ENCODE results near the gene TCTN1. TPM values are rescaled to one million over a fixed set of nuclear protein-coding genes. Genes with fewer than 3 reads are reported as not detected.
"Not testable (repeated sequence)": the region's sequence is repeated elsewhere in the genome, so short reads cannot be mapped to it uniquely, and the experiment has no call there.

The TCTN1 gene
- total RNA-seq (2014; rRNA removed; shearing (Covaris generic)): 40.4 and 42.8 TPM in 2 replicates

DNA sequence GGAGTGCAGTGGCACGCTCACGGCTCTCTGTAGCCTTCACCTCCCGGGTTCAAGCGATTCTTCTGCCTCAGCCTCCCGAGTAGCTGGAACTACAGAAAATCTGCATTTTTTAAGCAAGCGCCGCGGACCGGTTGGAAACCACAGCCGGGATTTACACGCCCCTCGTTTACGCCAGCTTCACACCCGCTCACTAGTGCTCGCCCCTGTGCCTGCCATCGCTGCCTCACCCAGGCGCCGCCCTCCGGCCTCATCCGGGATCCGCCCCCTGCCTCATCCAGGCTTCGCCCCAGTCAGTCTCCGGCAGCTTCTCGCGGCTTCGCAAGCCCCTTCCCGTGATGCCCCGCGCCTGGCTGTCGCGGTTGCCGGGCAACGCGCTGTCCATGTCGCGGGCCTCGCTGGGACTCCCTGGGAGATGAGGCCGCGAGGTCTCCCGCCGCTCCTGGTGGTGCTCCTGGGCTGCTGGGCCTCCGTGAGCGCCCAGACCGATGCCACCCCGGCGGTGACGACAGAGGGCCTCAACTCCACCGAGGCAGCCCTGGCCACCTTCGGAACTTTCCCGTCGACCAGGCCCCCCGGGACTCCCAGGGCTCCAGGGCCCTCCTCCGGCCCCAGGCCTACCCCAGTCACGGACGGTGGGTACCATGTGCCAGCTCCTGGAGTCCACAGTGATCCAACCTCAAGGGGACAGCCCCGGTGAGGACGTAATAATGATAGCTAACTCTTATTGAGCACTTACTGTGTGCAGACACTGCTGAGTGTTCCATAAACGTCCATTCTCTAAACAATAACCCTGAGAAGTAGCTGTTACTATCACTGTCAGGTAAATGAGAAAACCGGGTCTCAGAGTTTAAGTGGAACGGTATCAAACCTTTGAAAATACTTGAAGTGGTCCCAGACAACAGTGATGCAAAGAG lies at the start of gene TCTN1:
Gene TCTN1, plus strand, starts transcription at position 359 of the 914 bp plus-strand sequence. Its CDS starts 54 bp downstream, at position 413.
- peak; percentile 93 for DNase-seq (ENCODE audit: low read depth)

DNA sequence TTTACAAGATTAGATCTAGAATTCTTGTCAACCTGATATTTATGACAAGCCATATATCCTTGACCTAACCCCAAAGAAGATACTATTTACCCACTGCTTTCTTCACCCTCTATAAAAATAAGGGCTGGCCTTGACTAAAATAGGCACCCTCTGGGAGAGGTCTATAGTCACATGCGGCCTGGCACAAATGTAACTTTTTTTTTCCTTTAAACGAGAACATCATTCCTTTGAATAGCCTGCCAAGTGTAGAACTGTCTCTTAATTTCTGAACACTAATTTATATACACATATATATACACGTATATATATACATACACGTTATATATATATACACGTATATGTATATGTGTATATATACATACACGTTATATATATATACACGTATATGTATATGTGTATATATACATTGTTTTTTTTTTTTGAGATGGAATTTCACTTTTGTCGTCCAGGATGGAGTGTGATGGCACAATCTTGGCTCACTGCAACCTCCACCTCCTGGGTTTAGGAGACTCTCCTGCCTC lies 49.4 kb upstream of the TCTN1 start:
- DNase-seq (ENCODE audit: low read depth): peak; percentile 25

DNA sequence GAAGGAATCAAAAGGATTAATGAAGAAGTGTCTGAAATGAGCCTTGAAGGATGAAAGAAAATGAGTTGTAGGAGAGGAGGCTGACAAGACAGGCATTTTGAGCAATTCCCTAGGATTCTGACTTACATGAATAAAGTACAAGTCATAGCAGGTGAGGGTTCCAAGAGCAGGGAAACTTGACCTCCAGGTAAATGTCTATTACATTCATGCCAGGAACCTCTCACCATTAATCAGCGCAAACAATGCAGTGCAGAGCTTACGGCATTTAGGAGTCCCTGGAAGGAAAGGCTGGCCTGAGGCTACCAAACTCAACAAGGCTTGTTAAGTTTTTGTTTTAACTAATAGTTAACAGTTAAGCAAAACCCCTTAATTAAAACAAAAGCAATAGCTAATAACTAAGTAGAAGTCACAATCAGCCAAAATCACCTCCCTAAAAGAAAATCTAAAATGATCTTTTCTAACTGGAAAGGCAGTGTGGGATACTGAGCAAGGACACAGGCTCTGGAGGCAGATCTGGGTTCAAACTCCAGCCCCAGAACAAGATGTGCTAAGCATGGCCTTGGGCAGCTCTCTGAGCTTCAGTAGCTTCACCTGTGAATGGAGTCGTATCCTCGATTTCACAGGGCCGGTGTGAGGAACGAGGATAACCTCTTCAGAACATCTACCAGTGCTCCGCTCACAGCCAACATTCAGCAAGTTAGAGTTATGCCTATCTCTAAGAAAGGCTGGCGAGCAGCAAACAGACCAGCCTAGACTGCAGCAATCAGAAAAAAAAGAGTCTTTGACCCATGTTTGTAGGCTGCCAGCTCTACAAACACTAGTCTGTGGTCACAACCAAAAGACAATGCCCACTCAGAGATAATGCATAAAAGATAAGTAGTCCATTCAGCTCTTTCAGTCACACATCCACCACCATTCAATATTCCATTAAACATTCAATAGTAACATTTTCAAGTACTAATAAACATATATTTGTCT lies 47.7 kb upstream of the TCTN1 start:
- peak; percentile 70 for DNase-seq (ENCODE audit: low read depth)

DNA sequence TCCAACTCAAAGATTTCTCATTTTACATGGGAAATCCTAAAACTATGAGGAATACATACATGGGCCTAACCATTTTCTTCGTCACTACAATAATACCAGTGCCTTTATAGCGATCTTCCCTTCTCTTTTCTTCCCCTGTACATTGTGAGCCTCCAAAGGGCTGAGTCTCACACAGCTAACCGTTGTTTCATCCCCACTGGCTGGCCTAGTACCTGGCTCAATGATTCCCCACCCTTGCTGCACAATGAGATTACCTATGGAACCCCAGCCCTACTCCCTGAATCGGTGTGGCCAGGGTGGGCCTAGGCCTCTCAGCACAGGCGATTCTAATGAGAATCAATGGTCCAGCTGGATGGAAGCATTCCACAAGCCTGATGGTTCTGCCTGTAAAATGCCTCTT lies 46.9 kb upstream of the TCTN1 start:
- no peak for DNase-seq (ENCODE audit: low read depth)

DNA sequence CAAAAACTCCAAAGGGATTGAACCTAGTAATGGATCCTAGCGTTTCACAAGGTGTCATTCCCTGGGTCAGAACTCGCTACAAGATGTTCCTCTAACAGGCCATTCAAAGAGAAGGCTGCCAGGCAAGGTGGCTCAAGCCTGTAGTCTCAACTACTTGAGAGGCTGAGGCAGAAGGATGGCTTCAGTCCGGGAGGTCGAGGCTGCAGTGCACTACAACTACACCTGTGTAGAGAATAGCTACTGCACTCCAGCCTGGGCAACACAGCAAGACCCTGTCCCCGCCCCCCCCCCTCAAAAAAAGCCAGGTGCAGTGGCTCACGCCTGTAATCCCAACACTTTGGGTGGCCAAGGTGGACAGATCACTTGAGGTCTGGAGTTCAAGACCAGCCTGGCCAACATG lies 45.2 kb upstream of the TCTN1 start:
- DNase-seq (ENCODE audit: low read depth): no peak

DNA sequence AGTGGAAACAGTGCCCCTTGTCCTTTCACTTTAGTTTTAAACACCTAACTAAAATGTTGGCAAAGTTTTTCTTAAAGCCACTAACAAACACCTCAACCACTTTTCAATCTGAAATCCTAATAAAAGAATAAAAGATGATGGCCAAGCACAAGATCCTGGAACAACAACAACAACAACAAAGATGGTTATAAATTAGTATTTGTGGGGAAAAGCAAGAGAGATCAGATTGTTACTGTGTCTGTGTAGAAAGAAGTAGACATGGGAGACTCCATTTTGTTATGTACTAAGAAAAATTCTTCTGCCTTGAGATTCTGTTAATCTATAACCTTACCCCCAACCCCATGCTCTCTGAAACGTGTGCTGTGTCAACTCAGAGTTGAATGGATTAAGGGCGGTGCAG lies 44.1 kb upstream of the TCTN1 start:
- DNase-seq (ENCODE audit: low read depth): not testable (repeated sequence)

DNA sequence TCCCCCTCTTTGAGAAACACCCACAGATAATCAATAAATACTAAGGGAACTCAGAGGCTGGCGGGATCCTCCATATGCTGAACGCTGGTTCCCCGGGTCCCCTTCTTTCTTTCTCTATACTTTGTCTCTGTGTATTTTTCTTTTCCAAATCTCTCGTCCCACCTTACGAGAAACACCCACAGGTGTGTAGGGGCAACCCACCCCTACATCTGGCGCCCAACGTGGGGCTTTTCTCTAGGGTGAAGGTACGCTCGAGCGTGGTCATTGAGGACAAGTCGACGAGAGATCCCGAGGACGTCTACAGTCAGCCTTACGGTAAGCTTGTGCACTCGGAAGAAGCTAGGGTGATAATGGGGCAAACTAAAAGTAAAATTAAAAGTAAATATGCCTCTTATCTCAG lies 43.1 kb upstream of the TCTN1 start:
- not testable (repeated sequence) for DNase-seq (ENCODE audit: low read depth)

DNA sequence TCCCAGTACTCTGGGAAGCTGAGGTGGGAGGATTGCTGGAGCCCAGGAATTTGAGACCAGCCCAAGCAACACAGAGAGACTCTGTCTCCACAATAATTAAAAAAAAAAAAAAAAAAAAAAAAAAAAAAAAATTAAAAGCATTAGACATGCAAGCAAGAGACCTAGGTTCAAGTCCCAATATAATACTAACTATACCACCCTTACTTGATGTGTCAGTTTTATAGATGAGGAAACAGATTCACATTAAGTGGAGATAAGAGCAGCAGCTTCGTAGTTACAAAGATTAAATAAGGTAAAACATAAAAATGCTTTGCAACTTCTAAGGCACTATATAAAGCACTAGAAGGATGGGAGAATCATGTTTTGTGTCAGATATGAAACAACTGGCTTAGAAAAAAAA lies 39.9 kb upstream of the TCTN1 start:
- DNase-seq (ENCODE audit: low read depth): no peak

DNA sequence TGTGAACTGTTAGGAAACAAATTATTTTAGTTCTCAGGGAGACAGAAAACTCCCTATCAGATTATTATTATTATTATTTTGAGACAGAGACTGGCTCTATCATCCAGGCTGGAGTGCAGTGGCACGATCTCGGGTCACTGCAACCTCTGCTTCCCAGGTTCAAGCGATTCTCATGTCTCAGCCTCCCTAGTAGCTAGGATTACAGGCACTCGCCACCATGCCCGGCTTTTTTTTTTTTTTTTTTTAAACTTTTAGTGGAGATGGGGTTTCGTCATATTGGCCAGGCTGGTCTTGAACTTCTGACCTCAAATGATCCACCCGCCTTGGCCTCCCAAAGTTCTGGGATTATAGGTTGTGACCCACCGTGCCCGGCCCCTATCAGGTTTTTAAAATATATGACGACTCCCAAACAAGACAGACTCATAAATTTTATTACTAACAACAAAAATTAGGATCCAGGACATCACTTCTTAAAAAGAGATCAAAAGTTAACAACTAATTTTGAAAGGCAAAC lies 39.2 kb upstream of the TCTN1 start:
- DNase-seq (ENCODE audit: low read depth): not testable (repeated sequence)

DNA sequence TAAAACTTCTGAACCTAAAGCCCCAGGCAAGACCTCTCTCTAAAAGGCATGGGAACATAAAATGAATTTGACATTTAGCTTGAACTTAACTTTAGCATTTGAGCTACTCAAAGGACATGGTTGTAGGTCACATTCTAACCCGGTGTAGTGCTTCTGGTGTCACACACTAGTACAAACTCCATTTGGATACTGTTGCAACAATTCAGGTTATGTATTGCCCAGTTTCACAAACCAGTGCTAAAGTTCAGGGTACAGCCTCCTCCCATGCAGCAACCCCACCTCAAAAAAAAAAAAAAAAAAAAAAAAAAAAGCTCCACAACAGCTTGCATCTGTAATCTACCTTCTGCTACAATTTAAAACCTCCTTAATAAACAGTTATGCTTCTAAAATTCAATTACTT lies 38.6 kb upstream of the TCTN1 start:
- no peak for DNase-seq (ENCODE audit: low read depth)

DNA sequence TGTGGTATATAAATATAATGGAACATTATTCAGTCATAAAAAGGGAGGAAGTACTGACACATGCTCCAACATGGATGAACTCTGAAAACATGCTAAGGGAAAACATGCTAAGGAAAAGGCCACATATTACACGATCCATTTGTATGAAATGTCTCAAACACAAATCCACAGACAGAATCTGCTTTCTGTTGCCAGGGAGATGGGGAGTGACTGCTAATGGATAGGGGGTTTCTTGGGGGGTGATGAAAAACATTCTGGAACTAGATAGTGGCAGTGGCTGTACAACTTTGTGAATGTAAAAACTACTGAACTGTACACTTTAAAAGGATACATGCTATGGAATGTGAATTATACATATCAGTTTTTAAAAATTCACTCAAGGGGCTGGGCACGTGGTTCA lies 37.4 kb upstream of the TCTN1 start:
- no peak for DNase-seq (ENCODE audit: low read depth)

DNA sequence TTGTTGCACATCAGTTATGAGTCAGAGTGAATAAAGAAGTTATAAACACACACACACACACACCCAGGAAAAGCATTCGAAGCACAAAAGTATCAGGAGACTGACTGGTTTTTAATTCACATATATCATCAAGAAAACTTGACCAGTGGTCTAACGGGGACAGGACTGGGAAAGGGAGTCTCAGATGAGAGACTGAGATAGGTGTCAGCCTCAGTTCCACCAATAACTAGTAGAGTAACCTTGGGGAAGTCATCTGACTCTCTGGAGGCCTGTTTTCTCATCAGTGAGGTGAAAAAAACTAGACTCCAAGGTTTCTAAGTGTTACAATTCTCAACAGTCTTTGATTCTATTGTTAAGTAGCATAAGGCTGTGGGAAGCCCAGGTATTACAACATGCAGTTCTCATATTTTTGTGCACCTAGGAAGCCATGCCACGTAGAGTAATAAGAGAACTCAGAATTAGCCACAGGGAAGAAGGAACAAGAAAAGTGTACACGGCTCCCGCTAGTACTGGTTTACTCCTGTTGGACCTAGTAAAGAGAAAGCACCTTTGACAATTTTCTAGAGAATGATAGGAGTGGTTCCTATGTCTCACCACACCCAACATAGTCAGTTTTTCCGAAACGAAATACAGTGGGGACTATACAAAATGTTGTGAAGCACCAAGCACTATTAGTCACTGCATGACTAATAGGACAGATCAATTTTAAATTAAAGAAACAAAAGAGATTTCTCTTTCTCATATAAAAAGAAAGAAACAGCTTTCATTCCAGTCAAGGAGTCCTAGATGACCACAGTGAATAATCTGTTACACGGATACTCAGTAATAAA lies 35.9 kb upstream of the TCTN1 start:
- peak; percentile 94 for DNase-seq (ENCODE audit: low read depth)

DNA sequence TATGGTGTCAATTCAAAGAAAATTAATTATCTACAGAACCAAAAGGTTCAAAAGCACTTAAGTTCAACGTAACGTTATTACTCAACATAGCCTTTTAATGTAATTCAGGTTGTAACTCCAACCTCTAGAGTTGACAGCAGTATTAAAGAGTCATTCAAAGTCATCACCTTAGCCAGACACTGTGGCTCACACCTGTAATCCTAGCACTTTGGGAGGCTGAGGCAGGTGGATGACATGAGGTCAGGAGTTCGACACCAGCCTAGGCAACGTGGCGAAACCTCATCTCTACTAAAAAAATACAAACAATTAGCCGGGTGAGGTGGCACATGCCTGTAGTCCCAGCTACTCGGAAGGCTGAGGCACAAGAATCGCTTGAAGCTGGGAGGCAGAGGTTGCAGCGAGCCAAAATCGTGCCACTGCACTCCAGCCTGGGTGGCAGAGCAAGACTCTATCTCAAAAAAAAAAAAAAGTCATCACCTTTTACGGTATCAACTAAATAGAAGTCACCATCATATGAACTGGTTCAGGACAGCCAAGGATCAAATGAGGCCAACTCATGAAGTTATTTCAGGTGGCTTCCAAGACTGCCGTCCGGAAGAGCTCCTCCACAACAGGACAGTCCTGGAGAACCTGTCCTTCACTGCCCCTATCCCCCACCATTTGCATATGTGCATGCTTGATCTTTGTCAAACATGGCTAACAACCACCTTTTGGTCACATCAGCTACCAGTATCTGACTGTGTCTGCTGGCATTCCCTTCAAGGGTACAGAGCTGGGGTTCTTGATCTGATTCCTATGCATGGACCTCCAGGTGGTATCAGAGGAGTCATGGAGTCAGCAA lies 35.0 kb upstream of the TCTN1 start:
- DNase-seq (ENCODE audit: low read depth): no peak

DNA sequence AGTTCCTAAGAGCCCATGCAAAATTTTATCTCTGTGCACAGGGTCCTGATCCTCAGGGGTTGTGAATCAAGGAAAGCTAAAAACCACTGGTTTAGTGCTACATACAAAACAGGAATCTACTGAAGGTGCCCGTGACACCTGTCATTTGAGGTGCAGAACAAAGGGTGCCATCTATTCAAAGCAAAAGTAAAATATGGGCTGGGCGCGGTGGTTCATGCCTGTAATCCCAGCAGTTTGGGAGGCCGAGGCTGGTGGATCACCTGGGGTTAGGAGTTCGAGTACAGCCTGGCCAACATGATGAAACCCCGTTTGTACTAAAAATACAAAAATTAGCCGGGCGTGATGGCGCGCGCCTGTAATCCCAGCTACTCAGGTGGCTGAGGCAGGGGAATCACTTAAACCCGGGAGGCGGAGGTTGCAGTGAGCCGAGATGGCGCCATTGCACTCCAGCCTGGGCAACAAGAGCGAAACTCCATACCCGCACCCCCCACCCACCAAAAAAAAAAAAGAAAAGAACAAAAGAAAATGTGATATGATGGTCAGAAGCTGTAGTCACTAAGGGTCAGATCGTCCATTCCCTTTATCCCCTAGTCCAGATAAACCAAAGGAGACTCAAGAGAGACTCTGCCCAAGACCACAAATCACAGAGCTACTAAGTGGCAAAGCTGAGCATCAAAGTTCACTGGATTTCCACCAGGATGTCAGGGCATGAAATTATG lies 34.2 kb upstream of the TCTN1 start:
- DNase-seq (ENCODE audit: low read depth): no peak

DNA sequence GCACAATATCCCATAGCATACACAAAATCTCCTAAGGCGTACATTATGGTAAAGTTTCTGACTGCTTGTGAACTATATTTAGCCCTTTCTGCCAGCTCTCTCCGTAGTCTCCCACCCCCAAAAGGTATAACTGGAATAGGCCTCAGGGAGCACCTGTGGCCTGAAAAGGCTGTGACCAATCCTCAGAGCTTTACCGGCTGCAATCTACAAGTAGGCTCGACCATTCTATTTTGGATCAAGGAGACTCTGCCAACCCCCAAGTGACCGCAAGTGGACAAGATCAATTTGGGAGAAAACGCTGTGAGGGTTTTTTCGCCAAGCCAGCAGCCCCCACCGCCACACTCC lies 32.0 kb upstream of the TCTN1 start:
- DNase-seq (ENCODE audit: low read depth): no peak

DNA sequence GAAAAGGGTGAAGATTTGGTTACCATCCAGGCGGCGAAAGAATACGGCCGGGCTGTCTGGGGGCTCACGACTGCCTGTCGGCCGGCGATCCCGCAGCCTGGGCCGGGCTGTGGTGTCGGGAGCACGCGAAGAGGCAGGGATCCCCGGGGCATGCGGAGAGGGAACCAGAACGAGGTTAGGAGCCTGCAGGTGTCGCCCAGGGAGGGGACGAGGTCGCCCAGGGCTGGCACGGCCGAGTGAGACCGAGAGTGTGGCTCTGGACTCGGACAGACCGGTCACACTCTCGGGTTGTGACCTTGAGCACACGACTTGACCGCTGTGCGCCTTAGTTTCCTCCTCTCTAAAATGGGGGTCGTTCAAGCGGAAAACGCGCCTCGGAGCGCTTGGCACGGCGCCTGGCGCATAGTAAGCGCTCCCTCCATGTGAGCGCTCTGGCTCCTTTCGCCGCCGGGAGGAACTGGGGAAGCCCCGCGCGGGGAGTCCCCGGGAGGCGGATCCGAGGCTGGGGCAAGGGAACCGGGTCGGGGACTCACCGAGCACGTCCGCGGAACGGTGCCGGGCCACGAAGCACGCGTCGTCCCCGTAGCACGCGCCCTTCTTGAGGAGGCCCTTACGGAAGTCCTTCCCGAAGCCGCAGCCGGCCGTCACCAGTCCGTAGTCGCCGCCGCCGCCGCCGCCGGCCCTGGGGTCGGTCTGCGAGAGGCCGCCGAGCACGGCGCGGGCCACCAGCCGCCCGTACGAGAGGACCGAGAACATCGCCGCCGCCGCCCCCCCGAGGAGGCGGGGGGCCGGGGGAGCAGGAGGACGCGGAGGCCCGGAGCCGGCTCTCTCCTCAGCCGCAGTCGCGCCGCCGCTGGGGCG lies 31.4 kb upstream of the TCTN1 start:
- peak; percentile 63 for DNase-seq (ENCODE audit: low read depth)

DNA sequence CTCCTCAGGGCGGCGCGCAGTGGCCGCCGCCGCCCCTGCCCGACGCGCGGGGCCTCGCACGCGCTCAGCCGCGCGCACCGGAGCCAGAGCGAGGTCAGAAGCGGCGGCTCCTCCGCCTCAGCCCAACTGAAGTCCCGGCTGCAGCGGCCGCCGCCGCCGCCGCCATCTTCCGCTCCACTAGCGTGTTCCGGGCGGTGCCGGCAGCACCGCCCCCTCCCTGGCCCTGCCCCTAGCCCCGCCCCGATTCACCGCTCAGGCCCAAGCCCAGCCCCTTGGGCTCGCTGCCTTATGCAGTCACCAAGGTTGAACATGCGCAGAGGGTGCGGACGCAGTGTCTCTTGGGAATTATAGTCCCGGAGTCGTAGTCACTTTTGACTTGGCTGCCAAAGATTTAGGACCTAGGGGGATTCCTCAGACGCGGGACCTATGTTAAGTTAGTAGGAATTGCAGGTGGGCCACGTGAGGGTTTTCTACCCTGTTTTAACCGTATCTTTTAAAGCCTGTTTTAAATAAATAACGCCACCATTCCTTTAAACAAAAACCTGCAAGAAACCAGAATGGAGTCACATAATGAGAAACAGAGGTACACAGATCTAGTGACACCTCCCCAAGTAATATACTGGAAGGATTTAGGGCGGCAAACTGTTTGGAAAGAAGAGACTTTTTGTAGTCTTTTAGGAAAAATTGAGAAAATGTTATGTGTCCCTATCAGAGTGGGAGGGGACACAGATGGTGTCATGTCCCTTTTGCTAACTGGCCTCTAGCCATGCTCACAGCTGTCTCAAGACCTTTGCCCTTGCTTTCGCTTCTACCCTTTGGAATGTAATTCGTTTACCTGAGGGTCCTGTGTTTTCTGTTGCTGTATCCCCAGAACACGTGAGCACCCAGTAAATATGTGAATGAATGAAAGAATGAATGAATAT lies 30.5 kb upstream of the TCTN1 start, which contains the start of gene PPTC7:
Gene PPTC7, minus strand, starts transcription at position 182 of the 923 bp plus-strand sequence. CDS start 287 bp downstream, outside the sequence.
- DNase-seq (ENCODE audit: low read depth): peak; percentile 92

All from M059J (cell line).